GM19463 (cell line): ENCODE measurements around the gene PRMT3.
"Not testable (repeated sequence)": the region's sequence is repeated elsewhere in the genome, so short reads cannot be mapped to it uniquely, and the experiment has no call there.

Experiments
- ATAC-seq: cut with Tn5 transposase; IDR thresholded peaks from one replicate; pipeline ENCODE4 v1.9.1; 2021; ENCODE audit warnings: mild to moderate bottlenecking, moderate library complexity; ENCODE audit not compliant: unreplicated experiment

Gene PRMT3

DNA sequence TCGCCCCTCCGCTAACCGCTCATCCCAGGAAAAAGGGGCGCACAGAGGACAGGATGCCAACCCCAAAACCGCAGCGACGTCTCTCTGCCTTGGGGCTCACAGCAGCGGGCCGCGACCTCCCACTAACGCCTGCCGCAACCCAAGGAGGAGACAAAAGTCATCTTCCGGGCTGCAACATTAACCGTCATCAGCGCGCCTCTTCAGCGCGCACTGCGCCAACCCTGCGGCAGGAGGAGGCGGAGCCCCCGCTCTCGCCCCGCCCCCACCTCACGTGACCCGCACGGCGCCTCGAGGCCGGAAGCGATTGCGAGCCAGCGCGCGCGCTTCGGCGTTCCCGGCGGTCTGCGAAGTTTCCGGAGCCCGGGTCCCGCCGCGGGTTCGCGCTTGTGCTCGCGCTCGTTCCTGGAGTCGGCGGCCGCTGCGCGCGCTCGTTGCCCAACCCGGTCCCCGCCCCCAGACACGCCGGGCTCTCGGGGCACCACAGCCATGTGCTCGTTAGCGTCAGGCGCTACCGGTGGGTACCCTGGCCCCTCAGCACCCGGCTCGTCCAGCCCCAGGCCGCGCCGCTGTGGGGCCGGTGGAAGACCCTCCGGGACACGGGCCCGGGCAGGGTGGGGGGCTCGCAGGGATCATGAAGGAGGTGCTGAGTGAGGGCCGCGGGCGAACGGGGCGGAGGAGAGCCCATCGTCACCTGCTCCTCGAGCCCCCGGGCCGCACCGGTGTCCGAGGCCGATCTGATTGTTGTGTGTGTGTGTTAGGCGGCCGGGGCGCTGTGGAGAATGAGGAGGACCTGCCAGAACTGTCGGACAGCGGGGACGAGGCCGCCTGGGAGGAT is at the start of gene PRMT3:
Gene PRMT3, plus strand, starts transcription at position 456 of the 835 bp plus-strand sequence. Its CDS starts 31 bp downstream, at position 487.
- ATAC-seq: peak; percentile 80

DNA sequence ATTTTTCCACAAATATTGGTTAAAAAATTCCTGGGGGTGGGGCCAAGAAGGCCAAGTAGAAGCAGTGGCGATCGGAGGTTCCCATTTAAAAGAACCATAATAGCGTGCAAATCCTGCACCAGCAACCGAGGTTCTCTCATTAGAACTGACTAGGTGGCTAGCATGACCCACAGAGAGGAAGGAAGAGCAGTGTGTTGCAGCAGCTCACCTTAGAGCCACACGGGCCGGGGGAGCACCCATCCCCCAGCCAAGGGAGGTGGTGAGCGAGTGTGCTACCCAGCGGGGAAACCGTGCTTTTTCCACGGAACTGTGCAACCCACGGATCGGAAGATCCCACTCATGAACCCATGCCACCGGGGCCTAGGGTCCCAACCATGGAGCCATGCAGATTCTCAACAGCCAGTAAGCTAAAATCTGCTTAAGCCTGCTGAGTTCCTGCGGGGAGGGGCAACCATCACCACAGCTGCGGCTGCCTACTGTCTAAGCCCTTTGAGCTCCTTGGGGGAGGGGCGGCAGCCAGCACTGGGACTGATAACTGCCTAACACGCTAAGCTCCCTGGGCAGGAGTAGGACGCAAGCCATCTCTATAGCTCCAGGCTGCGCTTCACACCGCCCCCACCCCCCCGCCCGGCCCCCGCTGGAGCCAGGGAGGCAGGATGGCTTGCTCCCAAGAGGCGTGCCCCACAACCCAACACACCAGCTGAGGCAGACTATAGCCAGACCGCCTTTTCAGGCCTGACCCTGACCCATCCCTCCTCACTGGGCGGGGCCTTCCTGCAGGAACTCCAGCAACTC is 45.0 kb upstream of the PRMT3 start:
- ATAC-seq: no peak

DNA sequence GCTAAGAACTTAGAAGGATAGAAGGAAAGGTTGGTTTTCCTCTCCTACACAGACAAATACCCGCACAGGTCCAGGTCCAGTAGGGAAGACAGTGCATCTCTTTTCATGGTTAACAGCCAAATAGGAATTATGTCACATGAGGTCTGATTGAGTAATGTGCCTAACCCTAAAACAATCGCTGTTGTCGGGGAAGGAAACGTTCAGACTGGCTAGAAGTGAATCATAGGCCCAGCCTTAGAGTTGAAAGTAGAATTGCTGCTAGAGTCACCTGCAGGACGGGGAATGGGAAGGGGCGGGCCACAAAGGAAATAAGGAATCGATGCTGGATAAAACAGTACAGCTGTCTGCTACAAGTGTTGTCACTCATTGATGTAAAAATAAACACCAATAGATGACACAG is 36.4 kb upstream of the PRMT3 start:
- no peak for ATAC-seq

DNA sequence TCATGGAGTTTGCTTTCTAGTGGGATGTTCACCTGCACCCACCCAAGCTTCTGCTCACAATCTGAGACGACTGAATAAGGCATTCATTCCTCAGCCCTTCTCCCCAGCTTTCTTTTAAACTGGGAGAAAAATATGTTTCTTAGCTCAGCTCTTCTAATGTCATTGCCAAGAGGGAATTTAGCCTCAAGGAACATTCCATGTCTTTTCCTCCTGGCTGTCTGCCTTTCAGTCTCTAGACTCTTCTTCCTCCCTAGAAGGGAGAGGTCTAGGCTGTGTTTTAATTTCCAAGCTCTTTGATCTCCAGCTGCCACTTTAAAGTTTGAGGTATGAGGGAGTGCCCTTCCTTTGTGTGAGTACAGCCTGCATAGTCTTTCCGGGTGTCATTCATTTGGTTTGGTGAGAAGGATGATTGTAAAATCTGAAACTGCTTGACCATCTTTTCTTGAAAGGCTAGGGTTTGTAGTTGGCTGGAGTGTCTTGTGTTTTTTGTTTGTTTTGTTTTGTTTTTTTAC is 35.7 kb upstream of the PRMT3 start:
- no peak for ATAC-seq

DNA sequence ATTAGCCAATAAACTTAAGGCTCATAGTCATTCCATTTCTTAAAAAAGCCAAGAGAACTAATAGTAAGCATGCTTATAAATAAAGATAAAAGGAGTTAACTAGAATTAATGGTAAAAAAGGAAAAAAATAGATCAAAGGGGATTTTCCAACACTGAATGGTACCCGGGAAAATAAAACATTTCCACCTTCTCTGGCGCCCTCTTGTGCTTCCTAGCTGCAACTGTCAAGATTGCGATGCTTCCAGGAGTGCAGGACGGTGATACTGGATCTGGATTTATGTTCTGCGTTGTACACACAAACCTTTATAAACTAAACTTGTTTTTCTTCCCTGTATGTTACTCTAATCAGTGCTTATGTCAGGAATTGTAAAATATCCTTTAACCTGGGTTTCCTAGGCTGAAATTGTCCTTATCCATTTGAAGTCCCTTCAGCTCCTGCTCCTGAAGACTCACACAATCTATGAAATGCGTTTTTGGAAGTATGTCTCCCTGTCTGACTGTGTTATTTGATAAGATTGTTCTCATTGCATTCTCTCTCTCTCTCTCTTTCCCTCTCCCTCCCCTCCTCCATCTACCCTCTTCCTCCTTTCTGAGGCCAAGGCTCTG is 33.6 kb upstream of the PRMT3 start:
- peak; percentile 58 for ATAC-seq

DNA sequence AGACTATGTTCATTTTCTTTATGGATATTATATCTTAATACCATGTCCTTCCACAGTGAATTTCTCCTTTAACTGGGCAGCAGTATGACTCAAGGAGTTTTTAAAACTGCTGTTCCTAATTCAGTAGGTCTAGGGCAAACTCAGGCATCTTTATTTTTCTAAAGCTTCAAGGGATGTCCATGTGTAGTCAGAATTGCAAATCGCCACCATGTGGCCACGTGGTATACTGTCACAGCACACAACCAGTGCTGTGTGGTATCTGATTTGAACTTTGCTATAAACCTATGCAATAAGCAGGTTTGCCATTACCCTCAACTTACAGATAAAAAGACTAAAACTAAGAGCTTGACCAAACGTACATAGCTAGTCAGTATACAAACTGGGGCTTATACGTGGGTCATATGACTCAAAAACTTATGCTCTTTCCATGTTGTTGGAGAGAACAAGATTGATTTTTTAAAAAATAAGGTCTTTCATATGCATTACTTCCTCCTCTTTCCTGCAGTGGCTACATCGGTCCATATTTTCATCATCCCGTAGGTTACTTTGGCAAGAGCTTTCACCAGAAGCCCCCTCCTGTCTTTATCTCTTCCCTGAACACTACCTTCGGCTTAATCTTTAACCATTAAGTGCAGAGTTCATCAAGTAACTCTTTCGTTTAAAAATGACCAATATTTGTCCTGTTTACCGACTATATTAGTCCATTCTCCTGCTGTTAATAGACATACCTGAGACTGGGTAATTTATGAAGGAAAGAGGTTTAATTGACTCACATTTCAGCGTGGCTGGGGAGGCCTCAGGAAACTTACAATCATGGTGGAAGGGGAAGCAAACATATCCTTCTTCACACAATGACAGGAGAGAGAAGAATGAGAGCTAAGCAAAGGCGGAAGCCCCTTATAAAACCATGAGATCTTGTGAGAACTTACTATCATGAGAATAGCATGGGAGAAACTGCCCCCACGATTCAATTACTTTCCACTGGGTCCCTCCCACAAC is 32.0 kb upstream of the PRMT3 start:
- peak; percentile 84 for ATAC-seq

DNA sequence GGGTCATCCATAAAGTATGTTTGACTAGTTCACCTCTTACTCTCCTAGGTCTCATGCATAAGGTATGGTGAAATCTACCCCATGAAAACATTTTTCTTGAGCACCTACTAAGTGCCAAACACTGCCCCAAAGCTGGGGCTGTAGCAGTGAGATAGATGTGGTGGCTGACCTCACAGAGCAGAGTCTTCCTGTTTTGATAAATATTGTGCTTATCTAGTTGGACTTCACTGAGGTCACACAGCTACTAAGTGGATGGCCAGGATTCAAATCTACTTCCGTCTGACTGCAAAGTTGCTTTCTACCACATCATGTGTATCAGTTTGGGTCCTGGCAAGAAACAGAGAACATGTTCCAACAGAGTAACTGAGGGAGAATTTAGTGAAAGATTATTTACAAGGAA is 30.4 kb upstream of the PRMT3 start:
- ATAC-seq: no peak

DNA sequence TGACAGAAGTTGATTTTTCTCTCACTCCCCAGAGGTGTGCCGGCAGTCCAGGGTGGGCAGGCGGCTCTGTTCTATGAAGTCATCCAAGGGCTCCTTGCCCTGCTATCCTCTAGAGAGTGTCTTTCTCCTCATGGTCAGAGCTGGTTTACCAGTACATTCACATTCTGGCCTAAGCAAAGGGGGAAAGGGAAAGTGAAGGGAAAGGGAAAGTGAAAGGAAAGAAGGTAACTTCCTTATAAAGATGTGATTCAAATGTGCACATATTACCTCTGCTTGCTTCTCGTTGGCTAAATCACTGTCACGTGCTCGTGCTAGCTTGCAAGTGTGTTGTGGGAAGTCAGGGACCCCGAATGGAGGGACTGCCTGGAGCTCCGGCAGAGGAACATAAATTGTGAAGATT is 26.9 kb upstream of the PRMT3 start:
- ATAC-seq: no peak

DNA sequence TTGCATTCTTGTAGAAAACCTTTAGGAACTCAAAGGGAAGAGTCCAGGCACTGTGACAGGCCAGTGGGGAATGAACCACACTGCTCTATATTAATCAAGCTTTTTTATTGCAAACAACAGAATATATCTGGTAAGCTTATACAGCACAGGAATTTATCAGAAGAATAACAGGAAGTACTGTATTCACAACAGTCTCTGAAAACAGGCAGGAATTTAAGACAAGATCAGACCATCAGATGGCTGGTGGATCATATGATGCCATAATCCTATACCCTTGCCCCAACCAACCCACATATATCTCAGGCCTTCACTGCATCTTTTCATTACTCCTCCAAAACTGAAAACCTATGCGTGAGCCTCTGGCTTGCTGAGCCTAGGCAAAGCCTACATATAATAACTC is 25.0 kb upstream of the PRMT3 start:
- ATAC-seq: no peak

DNA sequence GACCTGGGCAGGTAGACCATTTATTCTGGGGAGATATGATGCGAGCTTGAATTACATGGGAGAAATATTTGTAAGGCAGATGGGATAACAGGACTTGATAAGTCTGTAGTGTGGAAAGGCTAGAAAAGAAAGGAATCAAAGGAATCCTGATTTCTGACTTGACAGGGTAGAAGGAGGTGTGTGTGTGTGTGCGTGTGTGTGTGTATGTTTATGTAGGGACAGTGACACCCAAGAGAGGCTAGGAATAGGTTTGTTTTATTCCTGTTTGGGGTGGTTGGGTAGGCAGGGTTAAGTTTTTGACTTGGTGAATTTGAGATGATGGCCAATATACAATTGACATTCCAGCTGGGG is 24.4 kb upstream of the PRMT3 start:
- peak; percentile 16 for ATAC-seq

DNA sequence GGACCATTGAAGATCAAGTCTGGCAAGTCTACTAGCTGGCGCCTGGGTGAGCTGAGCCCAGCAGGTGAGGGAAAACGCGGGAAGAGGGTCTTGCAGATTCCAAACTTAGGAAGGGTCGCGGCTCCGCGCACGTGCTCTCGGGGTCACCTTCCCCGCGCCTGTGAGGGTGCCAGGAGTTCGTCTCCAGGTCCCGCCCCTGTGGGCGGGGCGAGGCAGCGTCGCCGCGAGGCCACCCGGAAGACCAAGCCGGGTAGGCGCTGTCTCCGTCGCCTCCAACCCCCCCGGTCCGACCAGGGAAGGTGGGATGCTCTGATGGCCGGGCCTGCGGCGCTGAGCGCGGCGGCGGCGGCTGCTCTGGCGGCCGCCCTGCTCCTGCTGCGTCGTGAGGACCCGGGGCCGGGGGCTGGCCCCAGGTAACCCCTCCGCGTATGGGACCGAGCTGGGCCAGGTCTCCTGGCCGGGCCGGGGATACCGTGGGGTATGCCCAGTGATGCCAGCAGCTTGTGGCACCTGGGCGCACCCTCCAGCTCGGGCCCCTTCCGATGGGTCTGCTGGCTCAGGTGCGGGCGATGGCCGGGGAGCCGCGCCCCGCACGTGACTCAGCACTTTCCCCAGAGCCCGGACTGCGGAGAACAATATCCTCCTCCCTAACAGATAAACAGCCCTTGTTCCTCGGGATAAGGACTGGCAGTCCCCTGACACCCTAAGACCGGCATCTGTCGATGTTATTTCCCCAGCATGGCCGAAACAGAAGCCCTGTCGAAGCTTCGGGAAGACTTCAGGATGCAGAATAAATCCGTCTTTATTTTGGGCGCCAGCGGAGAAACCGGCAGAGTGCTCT is 23.8 kb upstream of the PRMT3 start, which contains the start of gene HTATIP2:
Gene HTATIP2, plus strand, starts transcription at position 215 of the 841 bp plus-strand sequence. Its CDS starts 524 bp downstream, at position 739.
- ATAC-seq: peak; percentile 96

DNA sequence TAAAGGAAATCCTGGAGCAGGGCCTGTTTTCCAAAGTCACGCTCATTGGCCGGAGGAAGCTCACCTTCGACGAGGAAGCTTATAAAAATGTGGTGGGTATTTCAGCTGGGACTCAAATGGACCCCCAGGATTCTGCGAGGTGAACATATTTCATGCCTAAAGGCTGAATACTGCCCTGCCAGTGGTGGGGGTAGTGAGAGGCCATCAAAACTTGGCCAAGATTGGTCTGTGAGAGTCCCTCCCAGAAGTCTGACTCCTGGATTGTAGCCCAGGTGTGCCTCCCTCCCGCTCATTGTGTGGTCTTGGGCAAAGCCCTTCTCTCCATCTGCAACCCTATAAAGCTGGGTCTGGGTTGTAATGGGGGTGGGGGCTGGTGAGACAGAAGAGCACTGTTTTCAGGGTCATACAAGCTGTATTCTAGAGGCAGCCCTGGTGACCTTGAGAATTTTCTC is 23.1 kb upstream of the PRMT3 start:
- no peak for ATAC-seq

DNA sequence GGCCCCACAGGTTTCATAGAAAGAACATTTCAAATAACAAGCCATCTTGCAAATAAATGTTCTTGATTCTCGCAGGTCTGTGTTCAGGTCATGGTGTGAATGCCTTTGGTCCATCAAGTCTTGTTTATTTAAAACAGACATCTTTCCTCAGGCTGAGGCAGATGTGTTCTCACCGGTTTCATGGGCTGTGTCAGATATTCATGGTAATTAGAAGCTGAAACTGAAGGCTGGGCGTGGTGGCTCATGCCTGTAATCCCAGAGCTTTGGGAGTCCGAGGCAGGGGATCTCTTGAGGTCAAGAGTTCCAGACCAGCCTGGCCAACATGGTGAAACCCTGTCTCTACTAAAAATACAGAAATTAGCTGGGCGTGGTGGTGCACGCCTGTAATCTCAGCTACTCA is 22.1 kb upstream of the PRMT3 start:
- not testable (repeated sequence) for ATAC-seq

DNA sequence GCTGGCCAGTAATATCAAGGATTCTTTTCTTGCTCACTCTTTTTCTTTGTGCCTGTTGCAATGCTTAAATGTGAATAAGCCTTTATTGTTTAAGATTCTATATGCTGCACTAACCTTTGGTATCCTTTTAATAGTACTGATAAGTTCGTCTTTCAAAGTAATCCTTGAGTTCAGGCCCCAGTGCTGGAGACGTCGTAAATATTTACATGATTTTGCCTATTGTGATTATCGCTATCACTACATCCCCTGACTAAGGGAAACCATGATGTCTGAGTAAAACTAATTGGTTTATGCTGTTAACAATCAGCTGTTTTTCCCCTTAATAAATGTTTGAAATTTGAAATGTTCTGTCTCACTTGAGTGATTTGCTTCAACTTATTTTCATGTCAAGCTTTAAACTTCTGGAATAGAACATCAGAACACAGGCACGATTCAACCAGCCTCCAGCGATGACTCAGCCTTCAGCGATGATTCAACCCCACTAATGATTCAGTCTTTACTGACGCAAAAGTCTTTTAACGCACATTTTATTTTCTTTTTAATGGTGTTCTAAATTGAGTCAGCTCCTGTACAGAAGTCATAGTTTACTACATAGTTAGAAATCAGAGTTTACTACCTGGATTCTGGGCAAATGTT is 20.1 kb upstream of the PRMT3 start:
- no peak for ATAC-seq

DNA sequence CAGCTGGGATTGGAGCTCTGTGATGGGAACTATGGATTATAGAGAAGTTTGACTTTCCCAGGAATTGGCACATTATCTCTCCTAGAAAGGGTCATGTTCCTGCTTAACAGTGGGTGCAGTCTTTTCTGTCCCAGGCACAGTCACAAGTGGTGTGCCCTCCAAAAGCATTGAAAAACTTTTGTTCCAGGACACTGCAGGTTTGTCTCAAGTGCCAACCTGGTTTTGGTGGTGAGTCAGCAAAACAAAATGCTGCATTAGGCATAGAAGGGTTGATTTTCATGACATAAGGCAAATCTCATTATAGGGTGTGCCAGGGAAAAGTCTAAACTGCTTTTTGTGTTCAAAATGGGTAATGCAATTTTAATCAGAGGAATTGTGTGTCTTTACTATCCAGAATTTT is 19.1 kb upstream of the PRMT3 start:
- no peak for ATAC-seq

DNA sequence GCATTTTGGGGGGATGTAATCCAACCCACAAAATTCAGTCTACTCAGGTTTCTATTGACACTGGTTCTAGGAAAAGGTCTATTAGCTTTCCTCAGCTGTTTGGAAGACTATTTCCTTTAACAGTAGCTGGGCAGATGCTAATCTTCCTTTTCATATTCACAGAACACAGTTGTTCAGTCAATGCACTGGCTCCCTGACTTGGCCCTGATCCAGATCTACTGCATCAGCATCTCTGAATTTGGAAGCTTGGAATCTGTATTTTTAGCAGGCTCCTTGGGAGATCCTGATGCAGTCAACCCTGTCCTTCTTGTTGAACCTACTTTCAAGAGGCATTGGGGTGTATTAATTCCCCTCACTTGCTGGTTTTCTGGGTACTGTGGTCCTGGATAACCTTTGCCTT is 17.7 kb upstream of the PRMT3 start:
- ATAC-seq: no peak

DNA sequence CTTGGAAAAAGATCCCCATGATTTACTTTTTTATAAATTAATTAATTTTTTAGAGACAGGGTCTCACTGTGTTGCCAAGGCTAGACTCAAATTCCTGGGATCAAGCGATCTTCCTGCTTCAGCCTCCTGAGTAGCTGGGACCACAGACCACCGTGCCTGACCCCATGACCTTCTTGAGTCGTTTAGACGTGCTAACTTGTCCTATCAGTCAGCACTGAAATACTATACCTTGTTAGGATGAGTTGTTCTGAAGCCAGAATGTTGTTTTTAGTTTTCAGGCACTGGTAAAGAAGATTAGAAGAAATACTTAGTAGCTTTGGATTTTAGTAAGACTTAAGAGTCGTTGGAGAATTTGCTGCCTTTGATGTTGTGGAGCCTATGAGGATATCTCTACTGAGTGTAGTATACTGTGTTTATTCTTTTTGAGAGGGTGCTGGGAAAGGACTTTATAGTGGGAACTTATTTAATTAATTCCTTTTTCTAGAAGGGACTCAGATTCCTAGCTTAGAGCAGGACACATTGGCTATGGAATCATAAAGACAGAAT is 15.4 kb upstream of the PRMT3 start:
- no peak for ATAC-seq

DNA sequence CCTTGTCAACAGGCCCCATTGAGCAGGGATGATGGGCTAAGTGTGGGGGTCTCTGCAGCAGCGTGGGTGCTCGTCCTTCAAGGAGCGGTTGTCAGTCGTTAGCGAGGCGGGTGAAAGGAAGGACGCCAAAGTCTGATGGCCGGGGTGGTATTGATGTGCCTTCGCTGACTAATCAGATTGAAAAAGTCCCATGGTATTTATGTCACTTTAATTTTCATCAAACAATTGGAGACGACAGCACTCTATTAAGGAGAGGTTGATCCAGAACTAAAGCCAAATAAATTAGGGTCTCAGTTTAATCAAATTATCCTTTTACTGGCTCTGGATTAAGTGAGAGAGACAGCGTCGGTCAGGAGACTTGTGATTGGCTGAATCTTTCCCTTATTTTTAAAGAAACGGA is 14.4 kb upstream of the PRMT3 start:
- no peak for ATAC-seq
